Cardiac muscle cell (in vitro differentiated cells and primary cell): Measurements from ENCODE around the gene SAMD15. TPM values are rescaled to one million over a fixed set of nuclear protein-coding genes. Genes with fewer than 3 reads are reported as not detected.

ENCODE experiments used
- DNase-seq, 2 donors: peaks; one replicate each; pipeline versions ENCODE4 v3.0.0 to v3.0.0-alpha.2; 2010 to 2017; ENCODE audit warnings: low read depth in 1 of 2, low spot score in 1 of 2
- H3K27ac ChIP-seq: fragments of 200-600 bp; sonication (generic); 2 replicates; pipeline ENCODE4 v1.5.1; 2016
- H3K27me3 ChIP-seq: fragments of 200-600 bp; sonication (generic); 2 replicates; pipeline ENCODE4 v1.6.0; 2016; ENCODE audit warnings: control low read depth
- H3K36me3 ChIP-seq: fragments of 200-600 bp; sonication (generic); 2 replicates; pipeline ENCODE4 v1.5.1; 2016; ENCODE audit warnings: control low read depth
- H3K4me1 ChIP-seq: fragments of 200-600 bp; sonication (generic); 2 replicates; pipeline ENCODE4 v1.8.1; 2017; ENCODE audit warnings: low read depth, mild to moderate bottlenecking, mixed run types
- H3K4me3 ChIP-seq: fragments of 200-600 bp; sonication (generic); 2 replicates; pipeline ENCODE4 v1.5.1; 2016; ENCODE audit warnings: mild to moderate bottlenecking
- H3K9me3 ChIP-seq: fragments of 200-600 bp; sonication (generic); 2 replicates; pipeline ENCODE4 v1.5.1; 2017; ENCODE audit warnings: low read depth, mild to moderate bottlenecking, control low read depth
- CTCF ChIP-seq: IDR thresholded peaks from 2 replicates; pipeline ENCODE4 v1.5.1; 2012; ENCODE audit warnings: low read depth, mild to moderate bottlenecking, low read length
- polyA plus RNA-seq: library from polyadenylated mRNA; unstranded; fragments of >200 nt; fragmentation: Nextera tagmentation; extraction: Ambion mirVana; gene quantifications from 2 replicates; pipeline ENCODE4 v1.2.1, GENCODE V29; 2016
- total RNA-seq: library from RNA; depleted of rRNA; stranded (reverse); fragments of >200 nt; gene quantifications from 2 replicates; pipeline ENCODE4 v1.2.3, GENCODE V29; 2016

The SAMD15 gene
- total and polyA plus RNA-seq, 2 experiments from 2014 or later: 2.1 to 2.2 TPM

GRCh38 chr14:77359626-77360025, 17.6 kb upstream of the SAMD15 start:
- no peaks in the 10 kb centered on the region for H3K9me3 ChIP-seq
- no peak for DNase-seq
- TF ChIP-seq CTCF: no peak
- H3K4me3 ChIP-seq: no peak overlapping the region
- H3K36me3 ChIP-seq: no peaks in the 10 kb centered on the region
- H3K4me1 ChIP-seq: no peaks in the 10 kb centered on the region
- H3K27ac ChIP-seq: no peak overlapping the region
- no peaks in the 10 kb centered on the region for H3K27me3 ChIP-seq

GRCh38 chr14:77364146-77364545, 13.0 kb upstream of the SAMD15 start:
- Histone ChIP-seq H3K4me3 (no peak overlapping the region), H3K27ac (no peak overlapping the region), H3K36me3 (no peaks in the 10 kb centered on the region), H3K9me3 (no peaks in the 10 kb centered on the region), H3K27me3 (no peaks in the 10 kb centered on the region), H3K4me1 (peaks cover 4% of the 10 kb centered on the region)
- no peak for TF ChIP-seq CTCF
- DNase-seq: no peak

GRCh38 chr14:77369285-77369684, 7.9 kb upstream of the SAMD15 start:
- H3K9me3 ChIP-seq: no peaks in the 10 kb centered on the region
- H3K36me3 ChIP-seq: no peaks in the 10 kb centered on the region
- H3K27ac ChIP-seq: peak overlapping the region; percentile 70
- no peak overlapping the region for H3K4me3 ChIP-seq
- TF ChIP-seq CTCF: no peak
- peak in 1 of 2 donors; percentile 12 for DNase-seq
- no peaks in the 10 kb centered on the region for H3K27me3 ChIP-seq
- H3K4me1 ChIP-seq: peaks cover 17% of the 10 kb centered on the region

GRCh38 chr14:77372304-77372841, 4.8 kb upstream of the SAMD15 start:
- H3K36me3 ChIP-seq: no peaks in the 10 kb centered on the region
- no peak overlapping the region for H3K4me3 ChIP-seq
- peak in 1 of 2 donors; percentile 18 for DNase-seq
- H3K9me3 ChIP-seq: no peaks in the 10 kb centered on the region
- peaks cover 25% of the 10 kb centered on the region for H3K4me1 ChIP-seq
- no peaks in the 10 kb centered on the region for H3K27me3 ChIP-seq
- TF ChIP-seq CTCF: no peak
- H3K27ac ChIP-seq: peak overlapping the region; percentile 79

GRCh38 chr14:77375164-77375950, 1.8 kb upstream of the SAMD15 start:
- H3K27ac ChIP-seq: no peak overlapping the region
- H3K9me3 ChIP-seq: no peaks in the 10 kb centered on the region
- DNase-seq: no peak
- H3K27me3 ChIP-seq: no peaks in the 10 kb centered on the region
- peak overlapping the region; percentile 98 for H3K4me3 ChIP-seq
- no peak for TF ChIP-seq CTCF
- H3K4me1 ChIP-seq: peaks cover 17% of the 10 kb centered on the region
- H3K36me3 ChIP-seq: no peaks in the 10 kb centered on the region
